GM12878 (cell line): ENCODE measurements around the gene BCHE.

Source experiments
- BRCA1 ChIP-seq: IDR thresholded peaks from 2 replicates; pipeline ENCODE4 v1.6.1; 2011; ENCODE audit warnings: low read depth, low read length, improper control_type of control experiment
- CTCF ChIP-seq, 3 experiments: IDR thresholded peaks in 2 of 3; conservative IDR thresholded peaks in 1 of 3; 2 replicates each; pipeline ENCODE4 v1.5.1; 2011; ENCODE audit warnings: low read depth in 3 of 3, low read length in 3 of 3, mild to moderate bottlenecking in 3 of 3, control low read depth in 2 of 3, moderate library complexity in 2 of 3, inconsistent platforms in 1 of 3, mixed read lengths in 1 of 3; ENCODE audit not compliant: control insufficient read depth in 2 of 3, insufficient read depth in 1 of 3; ENCODE audit errors: extremely low read depth in 1 of 3
- IRF5 ChIP-seq: fragments of 450-650 bp; IDR thresholded peaks from 2 replicates; pipeline ENCODE4 v1.6.1; 2017; ENCODE audit warnings: borderline replicate concordance
- MTA2 ChIP-seq: fragments of 450-650 bp; IDR thresholded peaks from 2 replicates; pipeline ENCODE4 v1.6.1; 2016; ENCODE audit warnings: low read depth, mild to moderate bottlenecking, moderate library complexity
- NR2C1 ChIP-seq: fragments of 450-650 bp; IDR thresholded peaks from 2 replicates; pipeline ENCODE4 v1.6.1; 2017; ENCODE audit warnings: antibody characterized with exemption, mild to moderate bottlenecking, moderate library complexity
- POLR2A ChIP-seq: IDR thresholded peaks from 2 replicates; pipeline ENCODE4 v1.6.1; 2011; ENCODE audit warnings: low read depth, mild to moderate bottlenecking, low read length
- TCF7 ChIP-seq: IDR thresholded peaks from 2 replicates; pipeline ENCODE4 v1.6.1; 2014; ENCODE audit warnings: antibody characterized with exemption, borderline replicate concordance

GRCh38 chr3:165820671-165821123, 16.5 kb downstream of the BCHE start:
- no peak for TF ChIP-seq CTCF (IDR thresholded peaks at IDR 0.05 in 2 of 3, conservative IDR thresholded peaks at IDR 0.05 in 1 of 3; ENCODE audit: control insufficient read depth in 2 of 3, extremely low read depth in 1 of 3, insufficient read depth in 1 of 3, low read depth in 3 of 3, low read length in 3 of 3)
- no peak for TF ChIP-seq BRCA1
- TF ChIP-seq NR2C1: no peak
- no peak for TF ChIP-seq TCF7
- no peak for TF ChIP-seq POLR2A
- peak; percentile 95 for TF ChIP-seq MTA2
- no peak for TF ChIP-seq IRF5
